Mesodermal cell (in vitro differentiated cells): ENCODE results near the gene FCN3. TPM values are rescaled to one million over a fixed set of nuclear protein-coding genes. Genes with fewer than 3 reads are reported as not detected.

Experiments
- H3K27ac ChIP-seq: 2 replicates; pipeline ENCODE4 v1.7.0; 2013; ENCODE audit warnings: mild to moderate bottlenecking, low read depth, low read length, moderate library complexity; ENCODE audit not compliant: severe bottlenecking
- H3K36me3 ChIP-seq: 2 replicates; pipeline ENCODE4 v1.7.1; 2013; ENCODE audit warnings: mild to moderate bottlenecking, low read length, moderate library complexity; ENCODE audit not compliant: control insufficient read depth, insufficient read depth
- H3K4me1 ChIP-seq: one replicate; pipeline ENCODE4 v1.7.1; 2013; ENCODE audit warnings: mild to moderate bottlenecking, low read length; ENCODE audit not compliant: insufficient read depth, control insufficient read depth, poor library complexity, severe bottlenecking
- H3K4me3 ChIP-seq: 2 replicates; pipeline ENCODE4 v1.7.0; 2013; ENCODE audit warnings: low read length, control low read depth, mild to moderate bottlenecking; ENCODE audit not compliant: insufficient read depth, poor library complexity, severe bottlenecking; ENCODE audit errors: extremely low read depth
- H3K9me3 ChIP-seq: 2 replicates; pipeline ENCODE4 v1.7.1; 2013; ENCODE audit warnings: mild to moderate bottlenecking, low read length, moderate library complexity; ENCODE audit not compliant: control insufficient read depth
- WGBS, 2 experiments: methylation state at CpG; one replicate each; pipeline ENCODE4 v1.1.5; 2013; ENCODE audit warnings: missing lambda C conversion rate in 2 of 2; ENCODE audit not compliant: insufficient coverage in 2 of 2; 5-methylcytosine and 5-hydroxymethylcytosine counted together
- polyA plus RNA-seq, 2 experiments: library from polyadenylated mRNA; stranded (reverse); fragments of 50-300 nt; gene quantifications; one replicate each; pipeline ENCODE4 v1.2.3, GENCODE V29; 2013

FCN3 gene
- 131 TPM for polyA plus RNA-seq (2013, experiment 1 of 2)
- polyA plus RNA-seq (2013, experiment 2 of 2): 74.3 TPM

DNA sequence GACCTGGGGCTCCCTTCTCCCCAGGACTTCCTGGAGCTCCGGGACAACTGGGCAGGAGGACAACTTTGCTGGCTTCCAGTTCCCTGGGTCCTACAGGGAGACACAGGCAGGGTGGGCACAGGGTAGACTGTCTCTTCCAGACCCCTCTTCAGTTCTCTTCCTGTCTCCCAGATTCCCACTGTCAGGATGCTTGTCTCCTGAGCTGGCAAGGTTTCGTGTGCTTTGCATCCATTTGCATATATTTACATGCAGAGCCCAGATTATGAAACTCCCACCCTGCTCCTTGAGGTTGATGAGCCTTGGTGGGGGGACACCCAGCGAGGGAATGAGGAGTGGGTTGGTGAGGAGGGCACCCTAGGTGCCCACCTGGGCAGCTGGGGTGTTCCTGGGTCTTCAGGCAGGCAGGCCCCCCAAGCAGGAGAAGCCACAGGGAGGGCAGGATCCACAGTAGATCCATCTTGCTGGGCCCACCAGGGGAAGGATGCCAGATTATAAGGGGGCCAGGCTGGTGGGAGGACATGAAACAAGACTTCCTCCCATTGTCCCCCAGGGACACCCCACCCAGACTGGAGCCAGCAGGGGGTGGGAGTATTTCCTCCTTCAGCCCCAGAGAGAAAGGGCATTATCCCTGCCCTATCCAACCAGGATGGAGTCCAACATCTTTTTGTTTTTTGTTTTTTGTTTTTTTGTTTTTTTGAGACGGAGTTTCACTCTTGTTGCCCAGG is at the start of gene FCN3:
Gene FCN3 (minus strand): TSS at position 463 of the 725 bp plus-strand sequence. CDS start 6 bp downstream, at position 457.
- no peak within 1 kb of the TSS for H3K27ac ChIP-seq
- H3K4me1 ChIP-seq: no peaks in the 10 kb centered on the region
- no peaks in the 10 kb centered on the region for H3K9me3 ChIP-seq
- 75 to 79% methylated on average over 1 to 2 of the region's 4 CpGs for WGBS, 2 experiments
- H3K4me3 ChIP-seq: peak within 1 kb of the TSS; percentile 12
- no peaks in the 10 kb centered on the region for H3K36me3 ChIP-seq

DNA sequence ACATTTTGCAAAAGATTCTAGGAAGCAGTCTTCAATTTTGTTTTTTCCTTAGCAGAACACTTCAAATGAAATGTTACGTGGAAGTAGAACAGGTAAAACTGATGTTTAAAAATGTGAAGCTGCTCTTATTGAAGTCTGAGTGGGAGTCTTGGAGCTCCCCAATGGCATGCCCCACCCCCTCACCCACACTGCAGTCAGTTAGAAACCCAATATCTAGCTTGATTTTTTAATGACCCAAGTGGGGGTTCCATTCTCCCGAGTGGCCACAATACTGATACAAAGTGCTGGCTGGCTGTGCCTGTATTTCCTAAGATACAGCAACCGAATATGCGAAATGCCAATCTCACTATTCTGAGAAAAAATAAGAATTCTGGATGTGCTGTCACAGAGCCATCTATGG is 49.1 kb upstream of the FCN3 start:
- Histone ChIP-seq H3K4me1 (peaks cover 24% of the 10 kb centered on the region), H3K36me3 (peaks cover 47% of the 10 kb centered on the region), H3K27ac (no peak overlapping the region), H3K9me3 (no peaks in the 10 kb centered on the region), H3K4me3 (no peak overlapping the region)
- WGBS, 2 experiments: 80 to 92% methylated on average over 1 to 4 of the region's 4 CpGs

DNA sequence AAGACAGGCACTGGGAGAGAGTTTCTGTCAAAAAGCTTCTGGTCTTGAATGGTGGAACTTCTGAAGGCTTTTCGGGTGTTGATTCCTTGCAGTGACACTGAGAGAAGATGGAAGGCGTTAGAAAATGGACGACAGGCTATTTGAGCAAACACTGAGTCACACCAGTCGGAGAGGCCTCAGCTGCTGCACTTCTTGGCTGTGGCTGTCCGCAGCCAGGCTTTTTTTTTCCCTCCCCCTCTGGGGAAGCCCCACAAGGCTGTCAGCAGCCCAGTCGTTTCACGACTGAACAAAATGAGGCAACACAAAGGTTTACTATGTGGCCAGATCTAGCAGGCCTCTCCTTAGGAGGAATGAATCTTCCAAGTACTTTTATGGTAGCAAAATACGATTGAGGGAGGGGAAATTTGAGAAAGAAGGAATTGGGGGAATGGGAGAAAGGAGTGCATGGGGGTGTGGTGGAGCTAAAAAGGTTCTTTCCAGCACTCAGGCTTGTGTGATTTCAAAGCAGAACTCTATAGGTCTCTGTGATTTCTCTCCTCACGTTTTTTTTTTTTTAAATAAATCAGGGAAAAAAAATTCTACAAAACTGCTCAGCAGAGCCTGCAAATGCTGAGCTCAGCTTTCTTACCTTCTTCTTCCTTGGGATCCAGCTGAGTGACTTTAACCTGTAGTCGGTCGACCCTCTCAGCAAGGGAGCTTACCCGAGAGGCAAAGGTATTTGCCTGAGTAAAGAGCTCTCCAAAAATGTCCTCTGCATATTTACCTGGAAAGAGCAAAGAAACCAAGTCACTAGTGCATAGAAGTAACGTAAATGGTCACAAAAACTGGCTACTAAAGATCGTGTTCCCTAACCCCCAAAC is 43.9 kb upstream of the FCN3 start:
- Histone ChIP-seq H3K4me1 (peaks cover 21% of the 10 kb centered on the region), H3K36me3 (peaks cover 52% of the 10 kb centered on the region), H3K4me3 (no peak overlapping the region), H3K9me3 (no peaks in the 10 kb centered on the region), H3K27ac (peak overlapping the region; percentile 93)
- WGBS, 2 experiments: 30 to 38% methylated on average over 10 of the region's 14 CpGs

DNA sequence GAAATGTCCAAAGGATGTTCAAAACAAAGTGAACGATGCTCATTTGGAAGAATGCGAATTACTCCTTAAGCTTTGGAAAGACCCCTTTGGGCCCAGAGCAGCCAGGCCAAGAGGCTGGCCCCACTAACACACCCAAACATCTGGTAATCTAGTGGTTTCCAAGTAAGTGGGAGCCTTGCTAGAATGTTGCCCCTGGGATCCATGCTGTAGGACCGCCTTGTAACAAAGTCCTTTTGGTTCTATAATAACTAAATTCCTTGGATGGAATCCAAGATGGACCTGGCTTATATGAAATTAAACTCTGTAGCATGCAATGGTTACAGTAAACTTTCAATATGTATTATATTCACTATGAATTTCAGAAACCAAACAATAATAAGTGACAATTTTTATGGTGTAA is 43.1 kb upstream of the FCN3 start:
- 100% methylated on average over 2 of the region's 3 CpGs for WGBS, 2 experiments
- Histone ChIP-seq H3K36me3 (peaks cover 60% of the 10 kb centered on the region), H3K4me1 (peaks cover 21% of the 10 kb centered on the region), H3K27ac (peak overlapping the region; percentile 93), H3K4me3 (no peak overlapping the region), H3K9me3 (no peaks in the 10 kb centered on the region)

DNA sequence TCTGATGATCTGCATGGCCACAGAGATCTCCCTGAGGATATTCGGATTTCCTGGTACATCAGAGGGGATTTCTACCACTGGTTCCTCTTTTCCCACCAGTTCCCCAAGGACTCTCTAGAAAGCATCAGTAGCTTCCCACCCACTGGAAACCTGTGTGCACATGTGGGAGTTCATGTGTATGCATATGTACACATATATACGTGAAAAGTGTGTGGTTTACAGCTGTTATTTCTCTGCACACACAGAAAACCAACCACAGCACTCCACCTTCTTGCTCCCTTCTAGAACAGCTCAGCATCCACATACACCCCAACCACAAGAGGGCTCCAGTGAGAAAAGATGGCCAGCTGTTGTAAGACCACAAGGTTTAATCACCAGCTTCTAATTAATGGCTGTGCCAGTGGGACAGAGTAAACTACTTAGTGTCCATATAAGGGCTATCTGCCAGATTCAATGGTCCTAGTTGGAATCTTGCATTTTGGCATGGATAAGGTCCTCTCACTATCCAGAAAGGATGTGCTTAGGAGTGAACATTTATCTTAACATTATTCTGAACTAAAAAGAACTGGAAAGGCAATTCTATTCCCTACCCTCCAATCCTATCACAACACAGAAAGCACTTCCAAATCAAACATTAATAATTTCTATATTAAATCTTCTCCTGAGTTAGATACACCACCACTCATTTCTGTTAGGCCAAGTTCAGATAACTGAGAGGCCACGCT is 41.9 kb upstream of the FCN3 start:
- Histone ChIP-seq H3K4me1 (peaks cover 21% of the 10 kb centered on the region), H3K27ac (no peak overlapping the region), H3K4me3 (no peak overlapping the region), H3K36me3 (peaks cover 69% of the 10 kb centered on the region), H3K9me3 (no peaks in the 10 kb centered on the region)
- 86% methylated on average over 1 of the region's 3 CpGs; no CpG with 5 or more reads in 1 of the 2 experiments for WGBS, 2 experiments

DNA sequence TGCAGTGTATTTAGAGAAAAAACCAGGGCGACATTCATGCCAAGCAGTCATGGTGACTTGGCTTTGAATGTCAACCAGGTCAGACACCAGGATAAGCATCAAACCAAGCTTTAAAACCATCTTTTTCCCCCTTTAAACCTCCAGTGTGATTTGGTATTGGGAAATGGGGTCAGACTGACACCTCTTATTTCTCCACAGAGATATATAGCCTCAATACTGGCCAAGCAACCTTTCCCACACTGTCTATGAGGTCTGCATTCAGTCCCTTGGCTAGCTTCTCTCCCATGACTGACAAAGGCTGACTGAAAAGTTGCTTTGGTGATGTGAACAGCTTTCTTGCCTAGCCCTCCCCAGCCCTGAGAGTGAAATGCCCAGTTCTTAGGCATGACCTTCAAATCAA is 39.5 kb upstream of the FCN3 start:
- Histone ChIP-seq H3K4me3 (no peak overlapping the region), H3K36me3 (peaks cover 91% of the 10 kb centered on the region), H3K9me3 (no peaks in the 10 kb centered on the region), H3K4me1 (peaks cover 13% of the 10 kb centered on the region), H3K27ac (no peak overlapping the region)
- 80% methylated on average over 1 of the region's 1 CpG; no CpG with 5 or more reads in 1 of the 2 experiments for WGBS, 2 experiments

DNA sequence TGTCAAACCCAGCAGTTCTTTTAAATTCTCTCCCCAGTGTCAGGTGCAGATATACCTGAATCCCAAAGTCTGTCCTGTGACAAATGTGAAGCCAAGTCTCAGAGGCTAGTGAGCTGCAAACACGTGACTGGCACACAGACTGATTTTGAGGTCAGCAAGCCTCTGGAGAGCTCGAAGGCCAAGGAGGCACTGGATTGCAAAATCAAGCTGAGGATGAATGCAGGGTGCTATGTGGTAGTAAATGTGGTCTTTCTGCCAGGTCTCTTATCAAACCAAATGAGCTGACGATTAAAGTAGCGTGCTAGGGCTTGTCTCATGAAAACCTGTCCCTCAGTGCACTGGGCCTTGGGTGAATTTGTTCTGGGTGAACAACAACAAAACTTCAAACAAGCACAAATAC is 38.4 kb upstream of the FCN3 start:
- no peaks in the 10 kb centered on the region for H3K9me3 ChIP-seq
- H3K36me3 ChIP-seq: peaks cover 96% of the 10 kb centered on the region
- no peak overlapping the region for H3K4me3 ChIP-seq
- peaks cover 4% of the 10 kb centered on the region for H3K4me1 ChIP-seq
- 100% methylated on average over 2 of the region's 4 CpGs for WGBS, 2 experiments
- no peak overlapping the region for H3K27ac ChIP-seq

DNA sequence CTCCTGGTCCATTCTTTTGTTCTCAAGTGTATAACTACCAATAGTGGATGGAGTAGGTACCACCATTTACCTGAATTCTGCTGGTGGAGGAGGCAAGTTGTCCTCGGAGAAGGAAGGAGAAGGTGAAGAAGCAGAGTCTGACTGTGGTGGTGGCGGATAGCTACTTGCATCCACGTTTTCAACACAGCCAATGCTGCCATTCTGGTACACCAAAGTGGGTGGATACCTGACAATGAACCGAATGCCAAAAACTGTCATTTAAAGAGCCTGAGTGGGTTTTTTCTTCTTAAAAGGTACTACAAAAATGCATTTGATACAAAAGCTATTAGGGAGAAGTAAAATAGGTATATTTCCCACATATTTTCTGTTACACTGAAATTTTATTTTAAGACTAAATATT is 37.9 kb upstream of the FCN3 start:
- no peaks in the 10 kb centered on the region for H3K9me3 ChIP-seq
- H3K4me3 ChIP-seq: no peak overlapping the region
- no peaks in the 10 kb centered on the region for H3K4me1 ChIP-seq
- peaks cover 97% of the 10 kb centered on the region for H3K36me3 ChIP-seq
- no peak overlapping the region for H3K27ac ChIP-seq
- whole genome bisulfite sequencing, 2 experiments: 92 to 97% methylated on average over 2 to 3 of the region's 4 CpGs

DNA sequence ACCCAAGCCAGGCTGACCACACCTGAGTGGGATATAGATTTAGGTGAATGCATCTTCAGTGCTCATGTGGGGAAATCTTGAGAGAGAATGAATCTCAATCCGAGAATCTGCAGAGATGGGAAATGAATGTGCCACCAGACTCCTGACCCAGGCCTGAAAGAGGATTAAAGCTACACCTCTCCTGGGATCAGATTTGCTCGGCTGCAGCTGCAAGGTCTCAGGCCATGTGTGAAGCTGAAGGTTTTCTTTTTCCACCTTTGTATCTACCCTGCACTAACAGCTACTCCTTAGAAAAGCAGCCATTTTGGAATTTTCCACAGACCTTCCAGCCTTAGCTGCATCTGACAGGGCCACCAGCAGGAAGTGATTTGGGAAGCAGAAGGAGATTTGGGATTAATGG is 36.1 kb upstream of the FCN3 start:
- Histone ChIP-seq H3K36me3 (peaks cover 86% of the 10 kb centered on the region), H3K4me3 (no peak overlapping the region), H3K27ac (no peak overlapping the region), H3K4me1 (peaks cover 10% of the 10 kb centered on the region), H3K9me3 (no peaks in the 10 kb centered on the region)
- 100% methylated on average over 2 of the region's 2 CpGs for WGBS, 2 experiments

DNA sequence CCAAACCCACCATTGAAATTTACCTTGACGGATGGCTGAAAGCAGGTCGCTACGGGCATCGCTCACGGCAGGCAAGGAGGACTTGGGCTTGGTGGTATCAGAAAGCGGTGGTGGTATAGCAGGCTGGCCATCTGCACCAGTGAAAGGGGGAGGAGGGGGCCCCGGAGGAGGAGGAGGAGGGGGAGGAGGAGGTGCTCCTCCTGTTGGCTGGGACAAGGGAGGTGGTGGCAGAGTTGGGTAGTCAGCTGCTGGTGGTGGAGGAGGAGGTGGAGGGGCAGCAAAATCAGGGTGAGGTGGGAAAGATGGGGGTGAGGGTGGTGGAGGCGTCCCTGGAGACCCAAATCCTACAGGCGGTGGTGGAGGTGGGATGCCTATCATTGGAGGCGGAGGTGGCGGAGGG is 35.0 kb upstream of the FCN3 start:
- H3K36me3 ChIP-seq: peaks cover 80% of the 10 kb centered on the region
- H3K4me1 ChIP-seq: peaks cover 20% of the 10 kb centered on the region
- 80 to 97% methylated on average over 1 to 4 of the region's 11 CpGs for WGBS, 2 experiments
- H3K4me3 ChIP-seq: no peak overlapping the region
- H3K9me3 ChIP-seq: no peaks in the 10 kb centered on the region
- no peak overlapping the region for H3K27ac ChIP-seq
